Erythroblast (primary cell): ENCODE results near the gene MCRS1.
"Not testable (repeated sequence)": the region's sequence is repeated elsewhere in the genome, so short reads cannot be mapped to it uniquely, and the experiment has no call there.

ENCODE experiments used
- DNase-seq, 2 experiments: peaks; one replicate each; lab custom pipeline; 2025; lab: John Stamatoyannopoulos, UW
- GATA1 ChIP-seq: IDR thresholded peaks from 2 replicates; pipeline ENCODE4 v1.6.1; 2011; ENCODE audit warnings: low read depth, mild to moderate bottlenecking, control low read depth, low read length, moderate library complexity
- POLR2A ChIP-seq: IDR thresholded peaks from 2 replicates; pipeline ENCODE4 v1.6.1; 2011; ENCODE audit warnings: mild to moderate bottlenecking, low read length

Gene MCRS1

DNA sequence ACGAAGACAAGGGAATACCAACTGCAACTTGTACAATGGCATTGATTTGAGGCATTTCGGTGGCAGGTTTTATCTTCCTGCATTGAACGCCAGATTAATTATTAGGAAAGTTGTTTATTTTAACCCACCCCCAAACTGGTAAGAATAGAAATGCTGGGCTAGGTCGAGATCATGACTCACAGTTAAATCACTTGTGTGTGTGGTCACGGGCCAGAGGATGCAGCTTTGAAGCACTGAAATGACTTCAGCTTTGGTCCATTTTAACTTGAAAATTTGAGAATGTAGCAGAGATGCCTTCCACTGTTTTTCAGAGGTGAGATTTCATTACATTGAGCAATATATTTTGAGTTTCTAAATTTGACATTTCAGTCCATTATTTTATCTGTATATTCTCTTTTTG, 52.7 kb downstream of the MCRS1 start:
- no peak for DNase-seq
- TF ChIP-seq POLR2A (no peak), GATA1 (no peak)

DNA sequence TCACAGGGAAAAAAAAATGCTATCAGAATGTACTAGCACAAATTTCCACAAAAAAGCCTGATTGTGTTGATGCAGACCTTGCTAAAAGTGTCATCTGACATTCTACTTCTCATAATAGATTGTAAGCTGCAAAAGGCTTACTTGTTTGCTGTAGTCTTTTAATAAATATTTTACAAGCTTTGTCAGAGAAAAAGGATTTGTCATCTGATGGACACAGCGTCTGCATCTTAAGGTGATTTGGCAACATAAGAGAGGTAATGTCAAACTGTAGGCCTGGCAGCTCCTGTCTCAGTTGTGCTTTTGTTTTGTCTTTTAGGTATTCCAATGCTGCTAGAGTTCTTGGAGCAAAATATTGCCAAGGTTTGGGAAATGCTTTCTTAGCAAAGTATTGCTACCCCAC, 55.4 kb downstream of the MCRS1 start:
- TF ChIP-seq GATA1 (no peak), POLR2A (no peak)

DNA sequence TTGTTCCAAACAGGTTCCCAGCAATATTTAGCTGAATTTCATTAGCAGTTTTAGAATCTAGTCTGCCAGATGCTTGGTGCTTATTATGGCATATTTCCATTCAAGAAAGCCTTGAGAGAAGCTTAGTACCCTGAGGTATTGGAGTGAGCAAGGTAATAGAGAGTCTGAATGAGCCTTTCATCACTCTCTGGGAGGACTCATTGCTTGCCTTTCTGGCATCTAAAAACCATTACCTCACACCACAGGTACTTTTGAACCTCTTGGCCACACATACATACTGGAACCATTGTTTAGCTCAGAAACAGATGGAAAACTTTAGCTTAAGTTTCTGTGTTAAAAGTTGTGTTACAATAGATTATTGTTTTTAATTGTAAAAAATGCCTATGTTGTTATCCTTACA, 56.5 kb downstream of the MCRS1 start:
- TF ChIP-seq POLR2A (no peak), GATA1 (no peak)

More for the DNA sequence above, 55.4 kb downstream of the MCRS1 start:
- DNase-seq = no peak

DNA sequence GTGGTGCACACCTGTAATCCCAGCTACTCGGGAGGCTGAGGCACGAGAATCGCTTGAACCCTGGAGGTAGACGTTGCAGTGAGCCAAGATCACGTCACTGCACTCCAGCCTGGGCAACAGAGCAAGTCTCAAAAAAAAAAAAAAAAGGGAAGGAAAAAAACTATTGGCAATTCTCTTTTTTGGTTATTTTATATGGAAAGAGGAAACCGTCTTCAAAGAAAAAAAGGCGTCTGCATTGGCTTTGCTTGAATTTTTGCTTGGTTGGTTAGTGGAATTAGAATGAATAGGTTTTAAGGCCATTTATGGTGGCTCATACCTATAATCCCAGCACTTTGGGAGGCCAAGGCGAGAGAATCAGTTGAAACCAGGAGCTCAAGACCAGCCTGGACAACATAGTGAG, 58.3 kb downstream of the MCRS1 start:
- not testable (repeated sequence) for DNase-seq

More for the DNA sequence above, 56.5 kb downstream of the MCRS1 start:
- no peak for DNase-seq
